Spinal cord (tissue), 10 donors: Measurements from ENCODE around the gene ADORA1. TPM values are rescaled to one million over a fixed set of nuclear protein-coding genes. Genes with fewer than 3 reads are reported as not detected.

Experiments
- DNase-seq, 6 donors: peaks; one replicate each; pipeline versions ENCODE4 v3.0.0 to v3.0.0-alpha.2; 2013 to 2015; ENCODE audit warnings: low spot score in 6 of 6, low read depth in 4 of 6
- H3K27ac ChIP-seq: one replicate; pipeline ENCODE4 v1.5.1; 2013; ENCODE audit warnings: low read depth, low read length, control low read depth
- H3K27me3 ChIP-seq: one replicate; pipeline ENCODE4 v1.6.1; 2013; ENCODE audit warnings: low read length; ENCODE audit not compliant: control insufficient read depth, insufficient read depth
- H3K36me3 ChIP-seq: one replicate; pipeline ENCODE4 v1.6.1; 2013; ENCODE audit warnings: low read length; ENCODE audit not compliant: control insufficient read depth, insufficient read depth
- H3K4me1 ChIP-seq: one replicate; pipeline ENCODE4 v1.6.1; 2013; ENCODE audit warnings: low read length; ENCODE audit not compliant: control insufficient read depth, insufficient read depth
- H3K4me3 ChIP-seq: one replicate; pipeline ENCODE4 v1.5.1; 2013; ENCODE audit warnings: low read depth, low read length, control low read depth
- H3K9me3 ChIP-seq: one replicate; pipeline ENCODE4 v1.6.1; 2013; ENCODE audit warnings: low read length; ENCODE audit not compliant: control insufficient read depth, insufficient read depth
- WGBS: methylation state at CpG from one replicate; pipeline ENCODE4 v1.1.5; 2013; ENCODE audit warnings: missing lambda C conversion rate; ENCODE audit not compliant: insufficient coverage; 5-methylcytosine and 5-hydroxymethylcytosine counted together
- polyA plus RNA-seq, 2 donors: library from polyadenylated mRNA; unstranded; fragments of 120-200 nt; gene quantifications; one replicate each; pipeline ENCODE4 v1.2.1, GENCODE V29; 2013; ENCODE audit not compliant: insufficient read length in 2 of 2
- total RNA-seq, 2 donors: library from RNA; depleted of rRNA in 1 of 2; stranded (reverse); fragments of 120-200 nt in 1 of 2; fragments of >200 nt in 1 of 2; gene quantifications; one replicate each; pipeline versions ENCODE4 v1.2.3 to v1.2.4, GENCODE V29; 2013 to 2014
- donor health status: healthy.

Gene ADORA1
- total and polyA plus RNA-seq, 4 donors = 3.1 to 29.7 (median 20.2) TPM

- Histone ChIP-seq H3K27me3 (peaks cover 10% of the 10 kb centered on the region), H3K9me3 (no peaks in the 10 kb centered on the region), H3K4me1 (peaks cover 16% of the 10 kb centered on the region), H3K36me3 (no peaks in the 10 kb centered on the region), H3K4me3 (no peak overlapping the region), H3K27ac (no peak overlapping the region)
- DNase-seq = peak in 4 of 6 donors; percentile 48 to 85 (median 66)
- WGBS = 30% methylated on average over 30 of the region's 35 CpGs
These were observed 9.6 kb upstream of the ADORA1 start for GRCh38 chr1:203117611-203118575.

DNA sequence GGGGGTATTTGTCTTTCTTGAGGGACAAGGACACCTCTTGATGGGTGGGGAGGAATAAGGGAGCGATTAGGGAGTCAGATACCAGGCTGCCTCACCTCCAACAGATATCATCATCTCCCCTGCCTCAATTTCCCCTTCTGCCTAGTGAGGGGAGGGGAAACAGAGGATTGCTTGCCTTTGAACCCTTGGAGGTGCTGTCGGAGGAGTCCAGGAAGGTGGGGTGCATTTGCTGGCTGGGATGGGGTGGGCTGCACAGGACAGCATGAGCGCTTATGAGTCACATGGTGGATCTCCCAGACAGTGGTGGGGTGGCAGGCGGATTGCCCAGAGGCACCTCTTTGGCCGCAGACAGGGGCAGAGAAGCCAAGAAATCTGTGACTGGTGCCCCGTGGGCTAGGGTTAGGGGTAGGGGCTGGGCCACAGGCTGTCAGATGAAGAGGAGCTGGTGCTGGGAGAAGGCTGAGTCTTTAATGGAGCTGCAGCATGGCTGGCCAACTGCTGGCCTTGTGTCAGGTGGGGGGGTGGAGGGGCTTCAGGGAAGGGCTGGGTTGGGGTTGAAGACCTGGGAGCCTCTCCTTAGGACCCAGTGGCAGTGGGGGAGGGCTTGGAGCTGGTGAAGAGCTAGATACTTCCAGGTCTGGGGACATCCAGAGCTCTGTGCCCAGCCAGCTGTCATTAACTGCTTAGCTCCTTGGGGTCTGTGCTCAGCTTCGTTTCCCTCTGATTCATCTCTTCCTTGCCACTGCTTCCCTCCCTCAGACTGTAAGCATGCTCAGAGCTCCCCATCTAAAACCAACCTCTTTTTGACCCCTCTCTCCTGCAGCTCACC lies 7.0 kb upstream of the ADORA1 start:
- H3K27ac ChIP-seq = no peak overlapping the region
- H3K27me3 ChIP-seq = peaks cover 17% of the 10 kb centered on the region
- H3K4me3 ChIP-seq = no peak overlapping the region
- DNase-seq = no peak
- H3K36me3 ChIP-seq = no peaks in the 10 kb centered on the region
- 76% methylated on average over 6 of the region's 7 CpGs for WGBS
- no peaks in the 10 kb centered on the region for H3K9me3 ChIP-seq
- H3K4me1 ChIP-seq = peaks cover 20% of the 10 kb centered on the region

- Histone ChIP-seq H3K9me3 (no peaks in the 10 kb centered on the region), H3K36me3 (no peaks in the 10 kb centered on the region), H3K4me1 (peaks cover 29% of the 10 kb centered on the region), H3K27me3 (peaks cover 17% of the 10 kb centered on the region), H3K27ac (no peak overlapping the region), H3K4me3 (no peak overlapping the region)
- WGBS = 76% methylated on average over 10 of the region's 11 CpGs
- DNase-seq = no peak
These were observed 6.1 kb upstream of the ADORA1 start for GRCh38 chr1:203121186-203122015.

GRCh38 chr1:203122159-203122558 lies 5.4 kb upstream of the ADORA1 start:
- Histone ChIP-seq H3K9me3 (no peaks in the 10 kb centered on the region), H3K27me3 (peaks cover 17% of the 10 kb centered on the region), H3K36me3 (no peaks in the 10 kb centered on the region), H3K27ac (no peak overlapping the region), H3K4me1 (peaks cover 36% of the 10 kb centered on the region), H3K4me3 (no peak overlapping the region)
- 89% methylated on average over 2 of the region's 2 CpGs for WGBS
- no peak for DNase-seq

GRCh38 chr1:203124011-203124410 lies 3.5 kb upstream of the ADORA1 start:
- WGBS = no CpG with 5 or more reads among the region's 5 CpGs
- Histone ChIP-seq H3K4me1 (peaks cover 43% of the 10 kb centered on the region), H3K36me3 (no peaks in the 10 kb centered on the region), H3K9me3 (no peaks in the 10 kb centered on the region), H3K27ac (no peak overlapping the region), H3K4me3 (no peak overlapping the region), H3K27me3 (peaks cover 8% of the 10 kb centered on the region)
- DNase-seq = no peak

- no peak for DNase-seq
- H3K27me3 ChIP-seq = peaks cover 7% of the 10 kb centered on the region
- no peak overlapping the region for H3K27ac ChIP-seq
These were observed 2.8 kb upstream of the ADORA1 start for GRCh38 chr1:203124546-203125317.

DNA sequence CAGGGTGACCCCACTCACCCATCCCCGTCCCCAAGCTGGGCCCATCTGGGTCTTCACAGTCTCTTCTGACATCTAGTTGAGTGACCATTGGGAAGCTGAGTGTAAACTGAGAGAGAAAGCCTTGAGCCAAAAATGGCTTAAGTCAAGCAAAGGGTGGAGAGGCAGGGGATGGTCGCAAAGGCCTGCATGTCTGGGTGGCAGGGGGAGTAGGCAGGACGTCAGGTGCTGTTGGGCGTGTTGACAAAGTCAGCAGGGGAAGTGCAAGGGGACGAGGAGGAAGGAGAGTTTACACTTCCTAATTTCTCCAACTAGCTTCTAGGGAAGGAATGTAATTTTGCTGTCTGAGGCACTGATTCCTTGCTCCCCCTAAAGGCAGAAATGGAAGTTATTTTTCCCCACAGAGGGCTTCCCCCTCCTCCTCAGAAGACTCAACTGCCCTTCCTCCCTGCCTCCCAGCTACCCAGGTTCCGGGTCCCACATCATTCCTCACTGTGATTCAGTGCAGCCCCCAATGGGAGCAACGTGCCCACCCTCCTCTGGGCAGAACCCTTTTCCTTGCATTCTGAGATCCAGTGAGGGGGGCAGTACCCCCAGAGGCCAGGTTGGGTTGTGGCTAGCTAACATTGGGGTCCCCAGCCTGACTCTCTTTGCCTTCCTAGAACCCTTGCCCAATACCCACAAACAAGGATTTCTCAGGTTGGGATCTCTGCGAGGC lies 1.2 kb upstream of the ADORA1 start:
- DNase-seq = peak in 2 of 6 donors; percentile 63 to 75
- Histone ChIP-seq H3K27me3 (peaks cover 7% of the 10 kb centered on the region), H3K4me3 (no peak overlapping the region), H3K9me3 (no peaks in the 10 kb centered on the region), H3K4me1 (peaks cover 58% of the 10 kb centered on the region), H3K27ac (no peak overlapping the region), H3K36me3 (peaks cover under 1% of the 10 kb centered on the region)
- 46% methylated on average over 3 of the region's 8 CpGs for WGBS

More at GRCh38 chr1:203124546-203125317, 2.8 kb upstream of the ADORA1 start:
- H3K4me1 ChIP-seq = peaks cover 51% of the 10 kb centered on the region
- no peaks in the 10 kb centered on the region for H3K36me3 ChIP-seq
- H3K9me3 ChIP-seq = no peaks in the 10 kb centered on the region
- H3K4me3 ChIP-seq = no peak overlapping the region
- WGBS = 86% methylated on average over 4 of the region's 5 CpGs

DNA sequence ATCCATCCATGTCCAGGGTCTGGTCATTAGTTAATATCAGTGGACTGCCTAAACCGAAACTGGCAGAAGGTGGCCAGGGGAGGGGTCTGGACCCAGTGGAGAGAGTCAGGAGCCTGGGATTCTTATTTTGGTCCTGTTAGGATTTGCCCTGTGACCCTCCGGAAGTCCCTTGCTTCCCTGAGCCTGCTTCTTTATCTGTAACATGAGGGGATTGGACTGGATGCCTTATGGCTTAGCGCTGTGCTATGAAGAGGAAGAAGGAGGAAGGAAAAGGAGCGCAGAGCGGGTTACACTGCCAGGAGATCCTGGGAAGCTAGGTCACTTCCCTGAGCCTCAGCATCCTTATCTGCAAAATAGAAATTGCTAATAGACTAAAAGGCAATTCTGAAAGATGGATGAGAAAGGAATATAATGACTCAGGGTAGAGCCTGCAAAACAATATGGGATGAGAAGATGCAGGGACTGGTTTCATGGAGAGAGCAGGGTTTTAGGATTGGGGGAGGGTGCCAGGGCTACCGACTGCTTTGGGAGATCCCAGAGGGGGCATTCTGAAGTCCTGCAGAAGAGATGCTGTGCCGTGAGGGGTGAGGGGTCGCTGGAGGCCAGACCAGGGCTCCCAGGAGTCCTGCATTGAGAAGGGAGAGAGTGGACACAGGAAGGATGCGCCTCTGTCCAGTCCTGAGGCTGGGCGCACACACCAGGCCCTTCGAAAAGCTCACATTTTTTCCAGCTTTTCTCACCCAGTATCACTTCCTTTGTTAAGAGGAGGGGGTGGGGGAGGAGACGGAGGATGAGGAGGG lies 460 bp upstream of the ADORA1 start:
- Histone ChIP-seq H3K4me3 (peak overlapping the region; percentile 5), H3K4me1 (peaks cover 64% of the 10 kb centered on the region), H3K27ac (no peak overlapping the region), H3K27me3 (peaks cover 7% of the 10 kb centered on the region), H3K36me3 (peaks cover 5% of the 10 kb centered on the region), H3K9me3 (no peaks in the 10 kb centered on the region)
- 28% methylated on average over 8 of the region's 12 CpGs for WGBS
- DNase-seq = peak in 1 of 6 donors; percentile 83
